GM18867 (cell line): ENCODE results near the gene MID2.
"Not testable (repeated sequence)": the region's sequence is repeated elsewhere in the genome, so short reads cannot be mapped to it uniquely, and the experiment has no call there.

ENCODE experiments used
- ATAC-seq: cut with Tn5 transposase; IDR thresholded peaks from one replicate; pipeline ENCODE4 v1.9.1; 2021; ENCODE audit warnings: mild to moderate bottlenecking, moderate library complexity; ENCODE audit not compliant: unreplicated experiment

MID2 gene

GRCh38 chrX:107825698-107826237 is at the start of gene MID2:
Gene MID2, plus strand, starts transcription at chrX:107825866. Its CDS starts 561 bp downstream, at chrX:107826427.
- peak; percentile 31 for ATAC-seq

- peak; percentile 86 for ATAC-seq
Observed at GRCh38 chrX:107776649-107777535, 48.8 kb upstream of the MID2 start.

GRCh38 chrX:107777536-107777832 is 48.2 kb upstream of the MID2 start, which contains the start of gene NCBP2L:
Gene NCBP2L, plus strand, starts transcription at chrX:107777733. Its CDS starts 16,488 bp downstream, at chrX:107794221.
- ATAC-seq, result no peak

GRCh38 chrX:107780525-107780924 is 45.1 kb upstream of the MID2 start:
- ATAC-seq, result no peak

- no peak for ATAC-seq
Observed at GRCh38 chrX:107787827-107788226, 37.8 kb upstream of the MID2 start.

GRCh38 chrX:107804427-107804826 is 21.2 kb upstream of the MID2 start:
- ATAC-seq, result no peak

GRCh38 chrX:107805179-107805578 is 20.5 kb upstream of the MID2 start:
- no peak for ATAC-seq

- not testable (repeated sequence) for ATAC-seq
Observed at GRCh38 chrX:107810053-107810452, 15.6 kb upstream of the MID2 start.

GRCh38 chrX:107818900-107819521 is 6.7 kb upstream of the MID2 start:
- no peak for ATAC-seq

- ATAC-seq, result no peak
Observed at GRCh38 chrX:107823042-107823441, 2.6 kb upstream of the MID2 start.

- no peak for ATAC-seq
Observed at GRCh38 chrX:107823456-107823855, 2.2 kb upstream of the MID2 start.

GRCh38 chrX:107826238-107827029 is 768 bp downstream of the MID2 start:
- peak; percentile 60 for ATAC-seq

GRCh38 chrX:107827030-107827831 is 1.6 kb downstream of the MID2 start:
- no peak for ATAC-seq

- ATAC-seq, result no peak
Observed at GRCh38 chrX:107827852-107828251, 2.2 kb downstream of the MID2 start.

- ATAC-seq, result no peak
Observed at GRCh38 chrX:107829878-107830277, 4.2 kb downstream of the MID2 start.

GRCh38 chrX:107831071-107831730 is 5.5 kb downstream of the MID2 start:
- ATAC-seq, result no peak

GRCh38 chrX:107834275-107835201 is 8.9 kb downstream of the MID2 start:
- no peak for ATAC-seq

GRCh38 chrX:107836958-107837357 is 11.3 kb downstream of the MID2 start:
- no peak for ATAC-seq

- ATAC-seq, result no peak
Observed at GRCh38 chrX:107840971-107841370, 15.3 kb downstream of the MID2 start.
